GM19193 (cell line): Measurements from ENCODE around the gene TUBGCP6.

Experiments used
- POLR2A ChIP-seq: IDR thresholded peaks from 4 replicates; pipeline ENCODE4 v1.6.1; 2011; ENCODE audit not compliant: insufficient read depth, insufficient read length; ENCODE audit errors: extremely low read depth

Gene TUBGCP6

GRCh38 chr22:50282361-50283155, 37.7 kb upstream of the TUBGCP6 start:
- no peak for TF ChIP-seq POLR2A

- TF ChIP-seq POLR2A = no peak
Observed at GRCh38 chr22:50281957-50282356, 37.1 kb upstream of the TUBGCP6 start.

DNA sequence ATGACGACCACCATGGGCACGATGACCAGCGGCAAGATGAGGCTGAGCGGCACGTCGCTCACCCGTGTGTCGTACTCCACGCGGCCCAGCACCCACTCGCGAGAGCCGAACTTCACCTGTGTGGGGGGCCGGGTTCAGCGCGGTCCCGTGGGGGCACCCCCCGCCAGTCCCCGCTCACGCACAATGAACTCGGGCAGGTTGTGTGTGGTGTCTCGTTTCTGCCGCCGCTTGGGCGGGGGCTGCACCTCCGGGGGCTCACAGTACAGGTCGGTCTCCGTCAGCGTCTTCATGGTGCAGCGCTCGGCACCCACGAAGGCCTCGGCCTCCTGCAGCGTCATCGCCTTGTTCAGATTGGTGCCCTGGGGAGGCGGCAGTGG, 36.5 kb upstream of the TUBGCP6 start:
- no peak for TF ChIP-seq POLR2A

- no peak for TF ChIP-seq POLR2A
Observed at GRCh38 chr22:50280708-50281383, 36.0 kb upstream of the TUBGCP6 start.

GRCh38 chr22:50280022-50280707, 35.3 kb upstream of the TUBGCP6 start:
- no peak for TF ChIP-seq POLR2A

DNA sequence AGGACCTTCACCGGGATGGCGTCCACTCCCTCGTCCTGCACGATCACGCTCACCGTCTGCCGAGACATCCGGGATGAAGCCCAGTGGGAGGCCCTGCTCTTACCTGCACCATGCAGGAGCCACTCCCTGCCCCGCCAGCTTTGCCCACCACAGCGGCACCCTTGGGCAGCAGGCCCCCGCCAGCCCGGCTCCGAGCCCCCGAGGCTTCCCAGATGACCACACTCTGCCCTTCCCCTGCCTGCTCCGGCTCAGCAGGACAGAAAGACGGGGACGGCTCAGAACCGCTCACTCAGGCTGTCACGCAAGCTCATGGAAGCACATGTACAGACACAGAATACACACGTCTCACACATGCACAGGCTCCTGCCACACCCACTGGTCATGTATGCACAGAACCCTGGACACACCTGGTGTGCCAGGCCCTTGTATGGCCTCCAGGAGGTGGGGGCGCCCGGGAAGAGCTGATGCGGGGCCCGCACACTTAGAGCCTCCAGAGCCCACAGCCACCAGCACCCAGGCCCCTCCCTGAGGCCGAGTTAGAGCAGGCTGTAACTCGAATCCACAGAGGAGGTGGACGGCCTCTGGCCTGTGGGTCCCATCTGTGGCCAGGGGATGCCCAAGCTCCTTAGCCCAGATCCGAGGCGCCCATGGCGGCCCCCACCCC, 34.3 kb upstream of the TUBGCP6 start:
- no peak for TF ChIP-seq POLR2A

DNA sequence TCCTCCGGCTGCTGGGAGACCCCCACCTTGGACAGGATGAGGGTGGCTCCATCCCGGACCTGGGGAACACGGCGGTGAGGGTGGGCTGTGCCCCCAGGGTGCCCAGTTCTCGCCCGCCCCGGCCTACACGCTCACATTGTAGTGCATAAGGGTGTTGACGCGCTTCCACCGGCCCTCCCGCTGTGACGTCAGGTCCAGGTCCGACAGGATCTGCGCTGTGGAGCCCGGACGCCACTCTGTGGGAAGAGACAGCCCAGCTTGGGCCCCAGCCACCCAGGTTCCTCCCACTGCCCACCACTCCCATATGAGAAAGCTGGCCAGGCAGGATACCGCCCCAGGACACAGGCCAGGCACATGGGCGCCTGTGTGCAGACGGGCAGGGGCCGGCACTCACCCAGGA, 33.6 kb upstream of the TUBGCP6 start:
- no peak for TF ChIP-seq POLR2A

DNA sequence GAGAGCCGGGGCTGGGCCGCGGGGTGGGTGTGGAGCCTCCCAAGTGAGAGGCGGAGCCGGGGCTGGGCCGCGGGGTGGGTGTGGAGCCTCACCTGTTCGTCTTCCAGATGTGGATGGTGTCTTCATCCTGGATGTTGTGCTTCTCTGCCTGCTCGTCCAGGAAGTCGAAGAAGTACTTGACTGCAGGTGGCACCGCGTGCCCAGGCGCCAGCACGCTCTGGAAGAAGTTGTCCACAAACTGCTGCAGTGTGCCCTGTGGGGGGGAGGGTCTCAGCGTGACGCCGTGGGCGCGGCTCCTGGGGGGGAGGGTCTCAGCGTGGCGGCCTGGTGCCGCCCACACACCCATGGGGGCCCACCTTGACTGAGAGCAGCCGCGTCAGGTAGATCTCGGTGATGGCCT, 32.9 kb upstream of the TUBGCP6 start:
- TF ChIP-seq POLR2A = no peak

DNA sequence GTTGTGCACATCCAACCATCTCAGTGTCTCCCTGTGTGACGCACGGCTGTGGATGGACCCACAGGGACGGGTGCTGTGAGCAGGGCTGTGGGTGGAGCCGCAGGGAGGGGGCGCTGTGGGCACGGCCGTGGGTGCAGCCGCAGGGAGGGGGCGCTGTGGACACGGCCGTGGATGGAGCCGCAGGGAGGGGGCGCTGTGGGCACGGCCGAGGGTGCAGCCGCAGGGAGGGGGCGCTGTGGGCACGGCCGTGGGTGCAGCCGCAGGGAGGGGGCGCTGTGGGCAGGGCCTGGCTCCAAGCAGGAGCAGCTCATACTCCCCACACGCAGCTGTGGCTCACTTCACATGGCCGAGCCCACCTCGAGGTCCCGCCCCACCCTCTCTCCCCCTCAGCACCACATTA, 31.3 kb upstream of the TUBGCP6 start:
- no peak for TF ChIP-seq POLR2A

DNA sequence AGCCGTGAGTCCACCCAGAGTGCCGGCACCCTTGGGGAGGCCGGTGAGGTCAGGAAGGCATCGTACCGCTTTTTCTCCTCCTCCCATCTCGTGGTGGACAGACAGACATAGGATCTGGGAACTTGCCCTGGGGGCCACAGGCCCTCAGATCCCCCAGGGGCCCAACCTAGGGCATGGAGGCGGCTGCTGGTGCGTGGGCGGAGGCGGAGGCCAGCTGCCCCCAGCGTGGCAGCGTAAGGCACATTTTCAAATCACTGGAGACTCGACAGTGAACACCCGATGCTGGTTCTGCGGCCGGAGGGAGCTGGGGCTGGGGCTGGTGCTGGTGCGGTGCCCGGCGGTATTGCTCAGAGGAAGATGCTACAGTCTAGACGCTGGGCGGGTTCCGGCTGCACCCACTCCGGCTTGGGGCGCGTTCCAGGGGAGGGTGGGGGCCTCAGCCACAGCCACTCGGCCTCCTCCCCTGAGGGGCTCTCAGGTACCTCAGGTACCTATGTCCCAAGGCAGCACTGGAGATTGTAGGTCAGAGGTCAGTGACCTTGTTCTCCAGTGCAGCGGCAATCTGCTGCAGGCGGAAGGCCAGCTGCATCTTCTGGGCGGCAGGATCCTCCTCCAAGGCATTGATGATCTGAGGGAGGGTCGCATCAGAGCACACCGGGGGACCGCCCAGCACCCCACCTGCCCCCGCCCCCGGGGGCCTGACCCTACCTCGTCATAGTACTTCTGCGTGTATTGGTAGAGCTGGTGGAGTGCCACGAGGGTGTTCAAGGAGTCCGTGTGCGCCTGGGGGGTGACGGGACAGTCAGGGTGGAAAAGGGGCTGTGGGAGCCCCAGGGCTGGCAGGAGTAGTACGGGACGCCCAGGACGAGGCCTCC, 30.6 kb upstream of the TUBGCP6 start:
- no peak for TF ChIP-seq POLR2A

DNA sequence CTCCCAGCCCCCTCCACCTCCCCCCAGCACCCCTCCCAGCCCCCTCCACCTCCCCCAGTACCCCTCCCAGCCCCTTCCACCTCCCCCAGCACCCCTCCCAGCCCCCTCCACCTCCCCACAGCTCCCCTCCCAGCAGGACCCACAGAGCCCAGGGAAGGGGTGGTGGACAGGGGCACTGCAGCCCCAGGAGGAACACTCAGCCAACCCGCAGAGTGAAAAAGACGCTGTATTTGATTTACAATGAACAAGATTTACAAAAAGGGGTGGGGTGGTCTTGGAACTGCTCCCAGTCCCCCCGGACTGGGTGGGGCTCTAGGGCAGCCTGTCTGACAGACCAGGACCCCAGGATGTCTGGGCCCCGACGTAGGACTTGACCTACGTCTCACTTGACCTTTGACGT, 29.9 kb upstream of the TUBGCP6 start:
- TF ChIP-seq POLR2A = no peak

DNA sequence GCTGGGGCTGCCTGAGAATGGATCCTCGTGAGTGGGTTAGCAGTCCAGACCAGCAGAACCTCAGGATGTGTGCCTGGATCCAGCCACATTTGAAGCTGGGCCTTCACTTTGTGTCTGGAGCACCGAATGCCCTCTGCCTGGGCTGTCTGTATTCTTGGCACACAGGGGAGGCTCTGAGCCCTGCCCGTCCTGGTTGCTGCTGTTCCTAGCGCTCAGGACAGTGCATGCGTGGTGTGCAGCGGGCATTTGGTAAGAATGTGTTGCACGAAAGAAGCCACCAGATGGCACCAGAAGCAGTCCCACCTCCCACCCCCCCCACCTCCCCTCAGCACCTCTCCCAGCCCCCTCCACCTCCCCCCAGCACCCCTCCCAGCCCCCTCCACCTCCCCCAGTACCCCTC, 29.5 kb upstream of the TUBGCP6 start:
- TF ChIP-seq POLR2A = no peak

GRCh38 chr22:50272044-50272802, 27.4 kb upstream of the TUBGCP6 start:
- no peak for TF ChIP-seq POLR2A
